GM23338 (cell line): ENCODE measurements around the gene PYGB.

Source experiments
- REST ChIP-seq: IDR thresholded peaks from one replicate; pipeline ENCODE4 v1.6.1; 2018; ENCODE audit warnings: antibody characterized with exemption; ENCODE audit not compliant: unreplicated experiment
- TF ChIP-seq, protein P1 (sequence below), 2 experiments: fragments of 200-600 bp in 1 of 2; sonication (generic) in 1 of 2; conservative IDR thresholded peaks; 2 replicates each; pipeline versions ENCODE4 v1.5.1 to v1.6.1; 2016 to 2017; ENCODE audit warnings: antibody characterized with exemption in 2 of 2, low read depth in 2 of 2, mild to moderate bottlenecking in 2 of 2, moderate library complexity in 1 of 2

DNA sequence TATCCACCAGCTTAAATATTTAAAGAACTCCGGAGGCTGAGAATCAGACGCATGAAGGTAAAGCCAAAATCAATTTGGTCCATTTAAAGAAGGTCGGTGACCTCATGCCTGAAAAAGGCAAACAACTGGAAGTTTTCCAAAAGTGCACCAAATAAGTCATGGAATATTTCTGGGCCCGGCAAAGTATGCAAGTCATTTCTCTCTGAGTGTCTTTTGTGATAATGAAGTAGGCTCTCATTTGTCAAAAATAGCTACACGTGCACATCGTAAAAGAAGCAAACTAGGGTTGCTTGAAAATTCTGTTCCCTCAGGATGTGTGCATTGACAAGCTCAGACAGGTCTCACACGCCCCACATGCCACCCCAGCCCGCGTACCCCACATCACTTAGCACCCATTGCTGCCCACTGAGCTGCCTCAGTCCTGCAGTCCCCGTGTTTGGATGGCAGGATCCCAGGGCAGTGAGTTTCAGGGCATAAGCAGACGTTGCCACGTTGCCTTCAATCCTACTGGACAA lies 20.5 kb upstream of the PYGB start:
- TF ChIP-seq, protein P1, sequence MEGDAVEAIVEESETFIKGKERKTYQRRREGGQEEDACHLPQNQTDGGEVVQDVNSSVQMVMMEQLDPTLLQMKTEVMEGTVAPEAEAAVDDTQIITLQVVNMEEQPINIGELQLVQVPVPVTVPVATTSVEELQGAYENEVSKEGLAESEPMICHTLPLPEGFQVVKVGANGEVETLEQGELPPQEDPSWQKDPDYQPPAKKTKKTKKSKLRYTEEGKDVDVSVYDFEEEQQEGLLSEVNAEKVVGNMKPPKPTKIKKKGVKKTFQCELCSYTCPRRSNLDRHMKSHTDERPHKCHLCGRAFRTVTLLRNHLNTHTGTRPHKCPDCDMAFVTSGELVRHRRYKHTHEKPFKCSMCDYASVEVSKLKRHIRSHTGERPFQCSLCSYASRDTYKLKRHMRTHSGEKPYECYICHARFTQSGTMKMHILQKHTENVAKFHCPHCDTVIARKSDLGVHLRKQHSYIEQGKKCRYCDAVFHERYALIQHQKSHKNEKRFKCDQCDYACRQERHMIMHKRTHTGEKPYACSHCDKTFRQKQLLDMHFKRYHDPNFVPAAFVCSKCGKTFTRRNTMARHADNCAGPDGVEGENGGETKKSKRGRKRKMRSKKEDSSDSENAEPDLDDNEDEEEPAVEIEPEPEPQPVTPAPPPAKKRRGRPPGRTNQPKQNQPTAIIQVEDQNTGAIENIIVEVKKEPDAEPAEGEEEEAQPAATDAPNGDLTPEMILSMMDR (conservative IDR thresholded peaks at IDR 0.05; ENCODE audit: low read depth in 2 of 2), result no peak
- no peak for TF ChIP-seq REST
